ENCODE data around the gene ARMC12. TPM values are rescaled to one million over a fixed set of nuclear protein-coding genes. Genes with fewer than 3 reads are reported as not detected.
A peak's percentile ranks its signal among the peaks of the same experiment; 100 is the strongest.

Gene ARMC12
- total RNA-seq, 2 donors from 2014 or later, result not detected

DNA sequence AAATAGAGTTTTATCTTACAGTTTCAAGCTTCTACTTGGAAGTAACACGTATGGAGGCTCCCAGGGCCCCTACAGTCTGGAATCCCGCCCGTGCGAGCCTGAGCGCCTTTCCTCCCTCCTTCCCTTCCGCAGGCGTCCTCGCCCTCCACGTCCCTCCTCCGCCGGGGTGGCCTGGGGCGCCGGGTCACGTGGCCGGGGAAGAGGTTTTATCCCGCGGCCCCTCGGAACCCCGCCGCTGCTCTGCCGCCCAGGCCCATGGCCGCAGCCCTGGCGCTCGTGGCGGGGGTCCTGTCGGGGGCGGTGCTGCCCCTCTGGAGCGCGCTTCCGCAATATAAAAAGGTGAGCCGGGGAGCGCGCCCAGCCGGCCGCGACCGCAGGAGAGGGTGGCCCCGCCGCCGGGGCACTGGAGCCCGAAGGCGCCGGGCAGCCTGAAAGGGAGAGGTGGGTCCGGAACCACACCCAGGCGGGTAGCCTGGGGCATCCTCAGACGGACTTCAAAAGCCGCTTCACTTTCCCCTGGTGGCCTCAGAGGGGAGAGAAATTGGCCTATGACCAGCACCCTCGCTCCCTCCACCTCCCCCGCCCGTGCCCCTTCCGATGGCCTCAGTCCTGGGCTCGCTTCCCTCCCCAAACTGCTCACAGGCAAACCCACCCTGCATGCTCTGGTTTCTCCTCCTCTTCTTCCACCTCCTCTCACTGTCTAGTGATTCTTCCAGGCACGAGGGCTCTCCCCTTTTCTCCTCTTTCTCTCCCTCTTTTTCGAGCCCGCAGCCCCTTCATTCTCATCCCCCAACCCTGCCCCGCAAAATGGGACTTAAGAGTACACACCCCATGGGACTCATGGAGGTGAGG, 39.8 kb downstream of the ARMC12 start, which contains the start of gene CLPSL2:
CLPSL2 (plus strand) TSS at position 235 of the 852 bp plus-strand sequence; CDS start at position 256, 21 bp downstream.
- Histone ChIP-seq H3K27ac (no peak within 1 kb of the TSS), H3K4me3 (peak within 1 kb of the TSS; percentile 70), H3K4me1 (ENCODE audit: control insufficient read depth in 1 of 2, low read depth in 2 of 2) (peaks cover 0 to 6% of the 10 kb centered on the region in 2 donors), H3K9me3 (no peaks in the 10 kb centered on the region), H3K36me3 (no peaks in the 10 kb centered on the region), H3K27me3 (replicated peaks; ENCODE audit: insufficient read depth) (peaks cover 8% of the 10 kb centered on the region)
- no peak for ATAC-seq (ENCODE audit: insufficient number of reproducible peaks, low FRiP score, low read depth)
- TF ChIP-seq CTCF (IDR thresholded peaks at IDR 0.05), result no peak
- no peak for DNase-seq (ENCODE audit: low spot score)

GRCh38 chr6:35777356-35778102, 40.7 kb downstream of the ARMC12 start:
- no peak for ATAC-seq (ENCODE audit: insufficient number of reproducible peaks, low FRiP score, low read depth)
- Histone ChIP-seq H3K27ac (no peak overlapping the region), H3K27me3 (replicated peaks; ENCODE audit: insufficient read depth) (peaks cover 8% of the 10 kb centered on the region), H3K4me3 (no peak overlapping the region), H3K9me3 (no peaks in the 10 kb centered on the region), H3K4me1 (ENCODE audit: control insufficient read depth in 1 of 2, low read depth in 2 of 2) (peaks cover 0 to 6% of the 10 kb centered on the region in 2 donors), H3K36me3 (no peaks in the 10 kb centered on the region)
- TF ChIP-seq CTCF (IDR thresholded peaks at IDR 0.05), result no peak
- DNase-seq (ENCODE audit: low spot score), result no peak

DNA sequence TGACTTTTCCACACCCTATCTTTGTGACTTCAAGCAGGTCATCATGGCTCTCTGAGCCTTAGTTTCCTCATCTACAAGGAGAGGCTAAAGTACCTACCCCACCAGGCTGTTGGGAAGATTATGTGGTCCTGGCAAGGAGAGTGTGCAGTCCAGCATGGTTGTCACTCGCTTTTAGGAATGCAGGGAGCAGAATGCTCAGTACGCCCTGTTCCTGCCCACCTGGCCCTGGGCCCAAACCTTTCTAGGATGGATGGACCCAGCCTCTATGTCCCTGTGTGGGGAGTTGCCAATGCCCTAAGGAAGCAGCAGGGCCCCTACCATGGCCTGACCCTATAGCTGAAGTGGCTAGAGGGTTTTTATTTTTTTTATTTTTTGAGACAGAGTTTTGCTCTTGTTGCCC, 41.6 kb downstream of the ARMC12 start:
- Histone ChIP-seq H3K27ac (no peak overlapping the region), H3K4me1 (ENCODE audit: control insufficient read depth in 1 of 2, low read depth in 2 of 2) (peaks cover 0 to 6% of the 10 kb centered on the region in 2 donors), H3K27me3 (replicated peaks; ENCODE audit: insufficient read depth) (peaks cover 8% of the 10 kb centered on the region), H3K36me3 (no peaks in the 10 kb centered on the region), H3K4me3 (no peak overlapping the region), H3K9me3 (no peaks in the 10 kb centered on the region)
- TF ChIP-seq CTCF (IDR thresholded peaks at IDR 0.05), result no peak
- DNase-seq (ENCODE audit: low spot score), result no peak
- no peak for ATAC-seq (ENCODE audit: insufficient number of reproducible peaks, low FRiP score, low read depth)

GRCh38 chr6:35780719-35781118, 43.9 kb downstream of the ARMC12 start, which contains the start of gene CLPSL1:
CLPSL1 (plus strand) TSS chr6:35781019; CDS start chr6:35781111, 92 bp downstream.
- peaks cover 8% of the 10 kb centered on the region for H3K27me3 ChIP-seq (replicated peaks; ENCODE audit: insufficient read depth)
- ATAC-seq (ENCODE audit: insufficient number of reproducible peaks, low FRiP score, low read depth) (no peak), DNase-seq (ENCODE audit: low spot score) (no peak)
- no peaks in the 10 kb centered on the region for H3K36me3 ChIP-seq
- H3K4me1 ChIP-seq (ENCODE audit: control insufficient read depth in 1 of 2, low read depth in 2 of 2), result peaks cover 0 to 6% of the 10 kb centered on the region in 2 donors
- no peaks in the 10 kb centered on the region for H3K9me3 ChIP-seq
- H3K4me3 ChIP-seq, result no peak within 1 kb of the TSS
- no peak within 1 kb of the TSS for H3K27ac ChIP-seq
- no peak for TF ChIP-seq CTCF (IDR thresholded peaks at IDR 0.05)

DNA sequence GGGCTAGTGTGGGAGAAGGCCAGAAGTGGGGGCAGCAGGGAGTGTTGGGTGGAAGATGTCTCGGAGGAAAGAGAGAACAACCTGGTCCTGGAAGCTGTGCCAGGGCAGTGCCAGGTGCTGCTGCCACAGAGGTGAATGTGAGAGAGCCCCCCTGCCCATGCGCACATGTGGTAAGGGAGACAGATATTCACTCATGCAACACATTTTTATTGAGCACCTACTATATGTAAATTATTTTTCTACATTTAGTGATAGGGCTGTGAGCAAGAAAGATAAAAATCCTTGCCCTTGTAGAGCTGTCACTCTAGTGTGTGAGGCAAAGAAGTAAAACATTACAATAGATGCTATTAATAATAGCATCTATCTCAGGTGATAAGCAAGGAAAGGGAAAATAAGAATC, 44.5 kb downstream of the ARMC12 start:
- Histone ChIP-seq H3K4me1 (ENCODE audit: control insufficient read depth in 1 of 2, low read depth in 2 of 2) (peaks cover 0 to 6% of the 10 kb centered on the region in 2 donors), H3K9me3 (no peaks in the 10 kb centered on the region), H3K36me3 (no peaks in the 10 kb centered on the region), H3K27ac (no peak overlapping the region), H3K4me3 (no peak overlapping the region), H3K27me3 (replicated peaks; ENCODE audit: insufficient read depth) (peaks cover 6% of the 10 kb centered on the region)
- no peak for ATAC-seq (ENCODE audit: insufficient number of reproducible peaks, low FRiP score, low read depth)
- no peak for DNase-seq (ENCODE audit: low spot score)
- no peak for TF ChIP-seq CTCF (IDR thresholded peaks at IDR 0.05)

All from thoracic aorta (tissue), 2 donors.